ENCODE results near the gene SMCO2.
A peak's percentile ranks its signal among the peaks of the same experiment; 100 is the strongest.

The SMCO2 gene

GRCh38 chr12:27499377-27499776, 52.8 kb downstream of the SMCO2 start:
- no peak for DNase-seq (ENCODE audit: low read depth in 2 of 2)

GRCh38 chr12:27500546-27500945, 54.0 kb downstream of the SMCO2 start:
- no peak for DNase-seq (ENCODE audit: low read depth in 2 of 2)

DNA sequence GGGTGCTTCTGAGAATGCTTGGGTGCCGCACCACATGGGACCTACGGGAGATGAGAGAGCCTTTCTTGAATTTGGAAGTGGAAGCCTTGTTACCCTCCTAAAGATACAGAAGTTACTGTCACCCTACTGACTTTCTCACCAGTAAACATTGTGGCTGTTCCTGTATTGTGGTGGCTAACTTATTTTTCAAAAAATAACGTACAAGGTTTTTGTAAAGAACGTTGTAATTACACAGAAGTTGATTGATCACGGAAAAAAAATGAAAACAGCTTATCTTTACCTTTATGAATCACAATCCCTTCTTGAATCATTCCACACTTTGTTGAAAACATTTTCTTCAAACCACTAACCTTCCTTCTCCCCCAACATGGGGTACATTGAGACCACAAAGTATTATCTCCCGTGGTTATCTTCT, 55.5 kb downstream of the SMCO2 start:
- no peak for DNase-seq (ENCODE audit: low read depth in 2 of 2)

GRCh38 chr12:27504507-27504906, 58.0 kb downstream of the SMCO2 start:
- no peak for DNase-seq (ENCODE audit: low read depth in 2 of 2)

GRCh38 chr12:27505109-27505508, 58.6 kb downstream of the SMCO2 start:
- no peak for DNase-seq (ENCODE audit: low read depth in 2 of 2)

- no peak for DNase-seq (ENCODE audit: low read depth in 2 of 2)
Measured at GRCh38 chr12:27505761-27506160, 59.2 kb downstream of the SMCO2 start.

DNA sequence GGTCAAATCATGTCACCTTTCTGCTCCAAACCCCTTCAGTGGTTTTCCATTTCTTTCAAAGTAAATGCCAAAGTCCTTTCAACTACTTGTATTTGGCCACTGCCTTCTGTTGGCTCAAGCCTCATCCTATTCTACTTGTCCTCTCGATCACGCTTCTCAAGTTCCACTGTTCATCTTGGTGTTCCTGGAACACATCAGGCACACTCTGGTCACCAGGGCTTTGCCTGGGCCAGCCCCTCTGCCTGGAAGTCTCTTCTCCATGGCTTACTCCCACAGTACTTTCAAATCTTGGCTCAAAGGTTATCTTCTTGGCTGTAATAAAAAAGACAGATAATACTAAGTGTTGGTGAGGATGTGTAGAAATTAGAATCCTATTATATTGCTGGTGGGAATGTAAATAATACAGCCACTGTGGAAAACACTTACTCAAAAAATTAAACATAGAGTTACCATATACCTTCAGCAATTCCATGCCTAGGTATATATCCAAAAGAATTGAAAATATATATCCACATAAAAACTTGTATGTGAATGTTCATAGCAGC, 60.2 kb downstream of the SMCO2 start:
- DNase-seq (ENCODE audit: low read depth in 2 of 2), result no peak

DNA sequence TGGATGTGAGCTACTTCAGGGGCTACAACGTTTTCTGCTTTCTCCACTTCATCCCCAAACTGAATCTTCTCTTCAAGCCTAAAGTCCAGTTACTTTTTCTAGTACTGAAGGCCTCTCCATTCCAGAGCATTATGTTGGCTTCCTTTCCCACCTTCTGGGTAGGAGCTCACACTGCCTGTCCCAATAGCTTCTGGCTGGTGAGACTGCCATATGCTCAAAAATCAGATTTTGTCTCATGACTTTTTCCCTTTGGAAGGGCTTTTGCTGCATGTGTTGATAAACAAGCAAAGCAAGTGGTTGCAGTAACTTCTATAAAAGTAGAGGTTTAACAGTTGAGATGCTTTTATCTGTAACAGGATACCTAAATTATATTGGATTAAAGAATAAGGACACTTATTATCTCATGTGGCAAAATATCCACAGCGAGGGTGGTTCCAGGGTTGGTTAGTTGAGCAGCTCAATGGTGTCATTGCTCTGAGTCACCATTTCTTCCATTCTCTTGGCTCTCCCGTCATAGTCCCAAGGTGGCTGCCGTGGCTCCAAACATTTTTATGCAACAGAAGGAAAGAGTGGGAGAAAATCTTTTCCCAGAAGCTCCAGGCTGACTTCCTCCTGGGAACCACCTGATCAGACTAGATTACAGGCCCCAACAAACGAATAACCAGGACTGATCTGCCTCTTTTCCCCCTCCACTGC, 62.3 kb downstream of the SMCO2 start:
- no peak for DNase-seq (ENCODE audit: low read depth in 2 of 2)

- no peak for DNase-seq (ENCODE audit: low read depth in 2 of 2)
Measured at GRCh38 chr12:27511031-27511722, 64.6 kb downstream of the SMCO2 start.

- DNase-seq (ENCODE audit: low read depth in 2 of 2), result no peak
Measured at GRCh38 chr12:27511723-27512045, 65.1 kb downstream of the SMCO2 start.

DNA sequence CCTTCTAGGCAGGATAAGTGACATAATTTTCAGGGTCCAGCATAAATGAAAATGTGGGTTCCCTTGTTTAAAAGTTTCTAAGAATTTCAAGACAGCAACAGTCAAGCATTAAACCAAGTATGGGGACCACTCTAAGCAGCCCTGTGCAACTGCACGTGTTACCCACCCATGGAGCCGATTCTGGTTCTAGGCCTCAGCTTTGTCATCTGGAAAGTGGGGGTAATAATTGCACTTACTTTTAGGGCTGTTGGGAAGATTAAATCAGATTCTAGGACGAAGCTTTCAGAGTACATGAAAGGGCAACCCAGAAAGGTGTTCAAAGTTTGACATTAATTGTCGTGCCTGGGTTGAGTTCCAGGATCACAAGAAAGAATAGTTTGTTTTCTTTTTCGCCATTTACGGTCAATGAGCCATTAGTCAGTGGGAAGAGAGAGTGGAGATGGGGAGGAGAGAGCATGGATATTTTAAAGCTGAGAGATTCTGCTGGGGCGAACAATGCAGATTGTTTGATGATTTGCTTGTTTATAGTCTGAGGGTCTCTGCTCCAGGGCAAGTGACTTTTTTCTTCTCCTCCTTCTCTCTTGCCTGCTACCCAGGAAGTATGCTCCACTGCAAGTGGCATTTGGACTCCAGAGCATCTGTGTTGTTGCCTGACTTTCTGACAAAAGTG, 66.8 kb downstream of the SMCO2 start:
- DNase-seq (ENCODE audit: low read depth in 2 of 2), result no peak

DNA sequence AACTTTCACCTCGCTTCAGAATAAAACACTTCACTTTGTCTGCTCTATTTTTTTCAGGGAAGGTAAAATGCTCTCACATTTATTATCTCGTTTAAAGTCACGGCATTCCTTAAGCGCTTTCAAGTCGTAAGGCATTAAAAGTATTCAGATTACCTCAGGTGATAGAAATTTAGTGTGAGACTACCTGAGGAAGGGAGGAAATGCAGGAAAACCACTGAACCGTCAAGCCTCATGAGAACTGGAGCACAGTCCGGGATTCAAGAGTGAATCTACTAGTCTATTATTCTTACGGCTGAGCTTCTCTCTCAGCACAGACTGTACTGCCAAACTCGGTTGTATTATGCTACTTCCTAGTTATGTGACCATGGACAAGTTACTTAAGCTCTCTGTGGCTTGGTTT, 69.1 kb downstream of the SMCO2 start:
- no peak for DNase-seq (ENCODE audit: low read depth in 2 of 2)

DNA sequence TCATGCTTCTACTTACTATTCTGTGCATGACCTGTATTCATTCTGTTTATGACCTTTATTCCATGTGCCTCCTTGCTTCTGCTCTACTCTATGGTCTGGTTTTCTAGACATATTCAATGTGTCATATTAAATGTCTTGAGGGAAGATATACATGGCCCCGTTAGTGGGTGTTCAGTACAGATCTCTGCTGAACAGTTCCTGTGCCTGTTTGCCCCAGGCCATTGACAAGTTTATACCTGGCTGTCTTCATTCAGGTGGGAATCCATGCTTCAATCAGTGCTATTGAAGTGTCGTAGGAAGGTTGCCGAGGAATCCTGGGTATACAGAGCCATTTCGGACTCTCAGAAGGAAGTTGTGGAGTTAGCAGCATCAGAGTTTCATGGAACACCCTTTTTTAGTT, 70.1 kb downstream of the SMCO2 start:
- no peak for DNase-seq (ENCODE audit: low read depth in 2 of 2)

DNA sequence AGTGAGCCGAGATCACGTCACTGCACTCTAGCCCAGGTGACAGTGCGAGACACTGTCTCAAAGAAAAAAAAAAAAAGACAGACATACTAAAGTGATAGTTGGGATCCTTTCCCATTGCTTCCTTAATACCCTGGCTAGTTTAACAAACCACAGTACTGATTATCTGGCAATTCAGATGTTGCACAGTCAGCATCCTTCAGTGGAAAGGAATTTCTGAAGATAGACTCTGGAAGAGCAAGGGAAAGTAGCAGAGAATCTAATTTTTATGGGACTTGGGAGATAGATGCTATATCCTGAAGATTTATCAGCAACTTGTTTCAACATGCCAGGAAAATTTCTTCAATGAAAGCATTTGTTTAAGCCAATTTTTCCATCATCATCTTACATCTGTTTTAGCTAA, 71.0 kb downstream of the SMCO2 start:
- DNase-seq (ENCODE audit: low read depth in 2 of 2), result no peak

GRCh38 chr12:27517961-27518665, 71.6 kb downstream of the SMCO2 start:
- no peak for DNase-seq (ENCODE audit: low read depth in 2 of 2)

GRCh38 chr12:27521066-27521465, 74.5 kb downstream of the SMCO2 start:
- no peak for DNase-seq (ENCODE audit: low read depth in 2 of 2)

DNA sequence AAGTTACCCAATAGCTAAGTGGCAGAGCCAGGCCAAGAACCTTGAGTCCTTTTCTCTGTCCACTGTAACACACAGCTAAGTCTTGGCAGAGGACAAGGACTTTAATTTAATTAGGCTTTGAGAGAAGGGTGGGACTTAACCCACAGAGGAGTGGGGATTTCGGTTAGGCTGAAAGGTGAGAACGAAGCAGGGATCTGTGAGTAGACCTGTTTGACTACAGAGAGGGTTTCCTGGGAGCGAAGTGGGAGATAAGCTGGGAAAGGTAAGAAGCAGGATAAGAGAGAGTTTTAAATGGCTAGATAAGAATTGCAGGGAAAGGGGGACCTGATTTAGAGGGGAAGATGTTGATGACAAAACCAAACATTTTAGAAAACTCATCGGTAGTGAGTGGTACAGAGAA, 75.4 kb downstream of the SMCO2 start:
- DNase-seq (ENCODE audit: low read depth in 2 of 2), result no peak

GRCh38 chr12:27523305-27523641, 76.7 kb downstream of the SMCO2 start:
- no peak for DNase-seq (ENCODE audit: low read depth in 2 of 2)

- DNase-seq (ENCODE audit: low read depth in 2 of 2), result peak; percentile 92 to 98
Measured at GRCh38 chr12:27523642-27524493, 77.3 kb downstream of the SMCO2 start, which contains the start of gene PPFIBP1. Gene PPFIBP1 (plus strand): TSS chr12:27524206. CDS start chr12:27633397, 109,191 bp downstream.

GRCh38 chr12:27524494-27524835, 77.9 kb downstream of the SMCO2 start:
- no peak for DNase-seq (ENCODE audit: low read depth in 2 of 2)

Data from activated CD8-positive, alpha-beta memory T cell treated with anti-CD3 and anti-CD28 coated beads for 4 hours (primary cell).